ENCODE data around the gene MED13L.

GRCh38 chr12:116236976-116237375 lies 40.5 kb downstream of the MED13L start:
- TF ChIP-seq, protein P1, sequence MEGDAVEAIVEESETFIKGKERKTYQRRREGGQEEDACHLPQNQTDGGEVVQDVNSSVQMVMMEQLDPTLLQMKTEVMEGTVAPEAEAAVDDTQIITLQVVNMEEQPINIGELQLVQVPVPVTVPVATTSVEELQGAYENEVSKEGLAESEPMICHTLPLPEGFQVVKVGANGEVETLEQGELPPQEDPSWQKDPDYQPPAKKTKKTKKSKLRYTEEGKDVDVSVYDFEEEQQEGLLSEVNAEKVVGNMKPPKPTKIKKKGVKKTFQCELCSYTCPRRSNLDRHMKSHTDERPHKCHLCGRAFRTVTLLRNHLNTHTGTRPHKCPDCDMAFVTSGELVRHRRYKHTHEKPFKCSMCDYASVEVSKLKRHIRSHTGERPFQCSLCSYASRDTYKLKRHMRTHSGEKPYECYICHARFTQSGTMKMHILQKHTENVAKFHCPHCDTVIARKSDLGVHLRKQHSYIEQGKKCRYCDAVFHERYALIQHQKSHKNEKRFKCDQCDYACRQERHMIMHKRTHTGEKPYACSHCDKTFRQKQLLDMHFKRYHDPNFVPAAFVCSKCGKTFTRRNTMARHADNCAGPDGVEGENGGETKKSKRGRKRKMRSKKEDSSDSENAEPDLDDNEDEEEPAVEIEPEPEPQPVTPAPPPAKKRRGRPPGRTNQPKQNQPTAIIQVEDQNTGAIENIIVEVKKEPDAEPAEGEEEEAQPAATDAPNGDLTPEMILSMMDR (IDR thresholded peaks at IDR 0.05), result no peak
- TF ChIP-seq POLR2A (IDR thresholded peaks at IDR 0.05), result no peak
- no peak for TF ChIP-seq EP300 (IDR thresholded peaks at IDR 0.05; ENCODE audit: low read depth)
- TF ChIP-seq POLR2AphosphoS5 (IDR thresholded peaks at IDR 0.05), result no peak

Measured in transverse colon (tissue), 4 donors.